GM12878 (cell line): Measurements from ENCODE around the gene C1QL4. TPM values are rescaled to one million over a fixed set of nuclear protein-coding genes. Genes with fewer than 3 reads are reported as not detected.

Experiments used
- ATAC-seq: fragments of 200-7000 bp; cut with Tn5 transposase; 3 replicates; pipeline ENCODE4 v1.9.1; 2020; ENCODE audit warnings: mild to moderate bottlenecking, moderate library complexity
- BruUV-seq: library from RNA; stranded (reverse); fragments of 400-500 nt; replicated peaks from 2 replicates; lab custom pipeline; 2021; lab: Mats Ljungman, UMichigan
- CTCF ChIA-PET: fragments of 300-600 bp; sonication (Branson Sonifier 250); formaldehyde crosslinking; extraction: SDS; loops from one replicate; lab custom pipeline; 2021; ENCODE audit warnings: inconsistent platforms; lab: Yijun Ruan, JAX
- POLR2A ChIA-PET: fragments of 350-600 bp; formaldehyde crosslinking; extraction: SDS; loops from one replicate; lab custom pipeline; 2021; ENCODE audit warnings: inconsistent platforms; lab: Charles Lee
- RAD21 ChIA-PET: fragments of 300-600 bp; sonication (Branson Sonifier 250); formaldehyde crosslinking; loops from one replicate; lab custom pipeline; 2023; ENCODE audit warnings: antibody characterized with exemption; ENCODE audit not compliant: unreplicated experiment; lab: Charles Lee
- SMC1A ChIA-PET: fragments of 300-600 bp; sonication (Branson Sonifier 250); formaldehyde crosslinking; loops from one replicate; lab custom pipeline; 2023; ENCODE audit not compliant: unreplicated experiment, uncharacterized antibody; lab: Charles Lee
- DNase-seq: peaks from one replicate; pipeline ENCODE4 v3.0.0-alpha.2; 2011; ENCODE audit warnings: low read depth, low spot score
- FAIRE-seq: peaks from 3 replicates; lab custom pipeline; 2011; peaks lifted over from hg19 to GRCh38; lab: Jason Lieb, UNC
- H2AFZ ChIP-seq: 2 replicates; pipeline ENCODE4 v1.6.0; 2011; ENCODE audit warnings: low read depth, low read length, control low read depth; ENCODE audit not compliant: control insufficient read depth
- H3K27ac ChIP-seq: 2 replicates; pipeline ENCODE4 v1.5.1; 2011; ENCODE audit warnings: control low read depth; ENCODE audit not compliant: control insufficient read depth, insufficient read depth
- H3K27me3 ChIP-seq, 2 experiments: replicated peaks in 1 of 2; 2 replicates each; pipeline versions ENCODE4 v1.6.0 to v1.6.1; 2011; ENCODE audit warnings: low read length in 1 of 2; ENCODE audit not compliant: control insufficient read depth in 2 of 2, insufficient read depth in 2 of 2
- H3K36me3 ChIP-seq, 2 experiments: 2 replicates each; pipeline ENCODE4 v1.5.1; 2011; ENCODE audit warnings: low read length in 1 of 2; ENCODE audit not compliant: control insufficient read depth in 2 of 2, insufficient read depth in 2 of 2
- H3K4me1 ChIP-seq: 2 replicates; pipeline ENCODE4 v1.6.1; 2011; ENCODE audit warnings: mild to moderate bottlenecking, low read length, moderate library complexity, mixed read lengths; ENCODE audit not compliant: control insufficient read depth, insufficient read depth
- H3K4me2 ChIP-seq: 2 replicates; pipeline ENCODE4 v1.6.0; 2011; ENCODE audit warnings: control low read depth; ENCODE audit not compliant: control insufficient read depth, insufficient read depth
- H3K4me3 ChIP-seq: fragments of 200-600 bp; sonication (generic); 2 replicates; pipeline ENCODE4 v1.5.1; 2016
- H3K79me2 ChIP-seq: 2 replicates; pipeline ENCODE4 v1.6.0; 2011; ENCODE audit warnings: low read length; ENCODE audit not compliant: control insufficient read depth, insufficient read depth
- H3K9ac ChIP-seq: 2 replicates; pipeline ENCODE4 v1.8.0; 2011; ENCODE audit warnings: low read length, control low read depth, mixed read lengths; ENCODE audit not compliant: control insufficient read depth, insufficient read depth
- H3K9me3 ChIP-seq: replicated peaks from 3 replicates; pipeline ENCODE4 v1.5.1; 2011; ENCODE audit warnings: mild to moderate bottlenecking, low read length; ENCODE audit not compliant: control insufficient read depth, insufficient read depth
- H4K20me1 ChIP-seq: 2 replicates; pipeline ENCODE4 v1.6.0; 2011; ENCODE audit not compliant: control insufficient read depth, insufficient read depth
- BHLHE40 ChIP-seq, 2 experiments: fragments of 450-650 bp in 1 of 2; IDR thresholded peaks; 2 replicates each; pipeline ENCODE4 v1.6.1; 2011 to 2017; ENCODE audit warnings: low read depth in 2 of 2, borderline replicate concordance in 1 of 2, improper control_type of control experiment in 1 of 2, low read length in 1 of 2, mild to moderate bottlenecking in 1 of 2
- BMI1 ChIP-seq: fragments of 450-650 bp; IDR thresholded peaks from 2 replicates; pipeline ENCODE4 v1.6.1; 2016; ENCODE audit warnings: mild to moderate bottlenecking, moderate library complexity, borderline replicate concordance
- EGR1 ChIP-seq, 2 experiments: IDR thresholded peaks; 1 replicate in 1 of 2; 2 replicates in 1 of 2; pipeline ENCODE4 v1.6.1; 2011 to 2012; ENCODE audit warnings: low read depth in 2 of 2, low read length in 2 of 2, borderline replicate concordance in 1 of 2, mild to moderate bottlenecking in 1 of 2, moderate library complexity in 1 of 2
- EZH2 ChIP-seq: IDR thresholded peaks from 2 replicates; pipeline ENCODE4 v1.6.1; 2012; ENCODE audit warnings: low read depth, mild to moderate bottlenecking, control low read depth, inconsistent platforms, low read length, borderline replicate concordance; ENCODE audit not compliant: control insufficient read depth
- FOXM1 ChIP-seq: IDR thresholded peaks from 2 replicates; pipeline ENCODE4 v1.6.1; 2012; ENCODE audit warnings: low read depth, mild to moderate bottlenecking, inconsistent platforms, low read length, moderate library complexity
- HDAC2 ChIP-seq: fragments of 200-600 bp; sonication (generic); IDR thresholded peaks from 2 replicates; pipeline ENCODE4 v1.6.1; 2017
- IKZF1 ChIP-seq: fragments of 450-650 bp; conservative IDR thresholded peaks from 2 replicates; pipeline ENCODE4 v1.6.1; 2017; ENCODE audit warnings: antibody characterized with exemption, mild to moderate bottlenecking
- KAT2A ChIP-seq: conservative IDR thresholded peaks from 2 replicates; pipeline ENCODE4 v1.6.1; 2011; ENCODE audit warnings: low read depth, low read length; ENCODE audit not compliant: control insufficient read depth
- KLF5 ChIP-seq: fragments of 450-650 bp; IDR thresholded peaks from 2 replicates; pipeline ENCODE4 v1.6.1; 2014; ENCODE audit warnings: mild to moderate bottlenecking; ENCODE audit not compliant: partially characterized antibody
- NFYB ChIP-seq: IDR thresholded peaks from 2 replicates; pipeline ENCODE4 v1.6.1; 2011; ENCODE audit warnings: low read depth, mild to moderate bottlenecking, low read length, improper control_type of control experiment, moderate library complexity; ENCODE audit not compliant: insufficient read depth
- SMAD5 ChIP-seq: IDR thresholded peaks from 2 replicates; pipeline ENCODE4 v1.6.1; 2016; ENCODE audit warnings: antibody characterized with exemption, low read depth
- STAT1 ChIP-seq: fragments of 450-650 bp; conservative IDR thresholded peaks from 2 replicates; pipeline ENCODE4 v1.6.1; 2014; ENCODE audit warnings: antibody characterized with exemption, mild to moderate bottlenecking
- TCF3 ChIP-seq: IDR thresholded peaks from 2 replicates; pipeline ENCODE4 v1.6.1; 2012; ENCODE audit warnings: low read depth, mild to moderate bottlenecking, low read length, borderline replicate concordance; ENCODE audit not compliant: insufficient read depth
- WRNIP1 ChIP-seq: IDR thresholded peaks from 2 replicates; pipeline ENCODE4 v1.6.1; 2011; ENCODE audit warnings: low read depth, low read length, improper control_type of control experiment, borderline replicate concordance
- WGBS: methylation state at CpG from one replicate; pipeline ENCODE4 v1.1.6; 2016; ENCODE audit warnings: low lambda C conversion rate; ENCODE audit not compliant: insufficient replicate concordance, insufficient coverage; ENCODE audit errors: missing lambda C conversion rate; 5-methylcytosine and 5-hydroxymethylcytosine counted together
- in situ Hi-C: fragments of 300-500 bp; cut with MboI; formaldehyde crosslinking; loops from 9 replicates; pipeline ENCODE4 v1.14.3; 2018; ENCODE audit warnings: mixed read lengths
- intact Hi-C: fragments of 100-400 bp; cut with micrococcal nuclease; formaldehyde crosslinking; loops from one replicate; pipeline ENCODE4 v1.14.2; 2022; ENCODE audit not compliant: unreplicated experiment
- polyA plus RNA-seq, 11 experiments: library from polyadenylated mRNA; depleted of rRNA in 4 of 11; unstranded in 6 of 11; stranded (reverse) in 5 of 11; fragments of >200 nt; fragmentation: Nextera tagmentation in 4 of 11; fragmentation: Illumina TruSeq in 1 of 11; extraction: Ambion mirVana in 4 of 11; extraction: Trizol in 1 of 11; gene quantifications; 1 replicate in 1 of 11; 2 replicates in 10 of 11; pipeline versions ENCODE4 v1.2.1 to v1.2.3, GENCODE V29; 2011 to 2016; ENCODE audit warnings: inconsistent platforms in 2 of 11, missing spikeins in 2 of 11, low read depth in 1 of 11
- total RNA-seq, 4 experiments: library from RNA; depleted of rRNA in 3 of 4; stranded (reverse); fragments of >200 nt in 3 of 4; fragmentation: Illumina TruSeq in 1 of 4; extraction: Trizol in 1 of 4; gene quantifications; 2 replicates each; pipeline versions ENCODE4 v1.2.1 to v1.2.3, GENCODE V29; 2013 to 2021
- TF ChIP-seq, protein P1 (sequence below): fragments of 450-650 bp; conservative IDR thresholded peaks from 2 replicates; pipeline ENCODE4 v1.6.1; 2017; ENCODE audit warnings: mild to moderate bottlenecking, moderate library complexity
- TF ChIP-seq, protein P2 (sequence below): fragments of 150-350 bp; IDR thresholded peaks from 2 replicates; pipeline ENCODE4 v1.6.1; 2014; ENCODE audit warnings: mild to moderate bottlenecking, low read depth, low read length
- TF ChIP-seq, protein P3 (sequence below): fragments of 450-650 bp; formaldehyde crosslinking; IDR thresholded peaks from 2 replicates; pipeline ENCODE4 v1.5.0; 2022; ENCODE audit warnings: mild to moderate bottlenecking, missing genetic modification characterization

Gene C1QL4
- total and polyA plus RNA-seq, 10 of the 15 experiments (the other 5 are each of a cell fraction or from before 2014, with no cell fraction given): 0.05 TPM; not detected in 9

DNA sequence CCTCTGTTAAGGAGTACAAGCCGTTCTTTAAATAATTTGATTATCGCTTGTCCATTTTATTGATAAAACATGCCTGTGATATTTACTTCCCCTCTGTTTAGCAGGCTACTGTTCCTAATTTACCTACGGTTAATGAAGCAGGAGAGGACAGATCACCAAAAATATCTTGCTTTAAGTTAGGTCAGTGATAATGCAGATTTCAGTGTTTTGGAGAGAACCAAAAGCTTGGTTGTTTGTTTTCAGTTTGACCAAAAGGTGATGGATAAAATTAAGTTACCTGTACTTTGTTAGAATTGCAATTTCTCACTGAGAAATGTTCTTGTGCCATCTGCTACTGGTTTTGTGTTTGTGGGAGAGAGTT, 31.2 kb upstream of the C1QL4 start:
- H3K36me3 ChIP-seq: peaks cover 0 to 5% of the 10 kb centered on the region in 2 experiments; a peak in 1 of 4 replicates
- H3K27me3 ChIP-seq: no peaks in the 10 kb centered on the region
- H2AFZ ChIP-seq: no peak overlapping the region; the same call in 1 of the 2 replicates
- peaks cover 16% of the 10 kb centered on the region for H3K4me1 ChIP-seq
- BruUV-seq: no TSS peak
- WGBS: 0% methylated on average over 3 of the region's 3 CpGs
- intact Hi-C loops: loop anchor here (5.0 kb wide), 1 partner anchor 339 kb away; the partner anchor contains the start of gene FMNL3
- peaks cover 72% of the 10 kb centered on the region for H3K79me2 ChIP-seq
- in situ Hi-C loops: no loop called here
- peak overlapping the region; percentile 97 for H3K27ac ChIP-seq
- ChIA-PET RAD21 (interaction anchor here (0.6 to 5.5 kb wide), 6 partner anchors 9 to 337 kb away, joined by 3 to 33 read pairs (median 17); no protein-coding TSS in a partner anchor), POLR2A (interaction anchor here (0.6 to 3.3 kb wide), 8 partner anchors 9 to 1263 kb away, joined by 3 to 30 read pairs (median 4); no protein-coding TSS in a partner anchor), CTCF (interaction anchor here (0.7 to 18.7 kb wide), 7 partner anchors 9 to 257 kb away, joined by 3 to 712 read pairs (median 3); no protein-coding TSS in a partner anchor), SMC1A (interaction anchor here (0.7 to 25.7 kb wide), 7 partner anchors 10 to 250 kb away, joined by 3 to 740 read pairs (median 12); no protein-coding TSS in a partner anchor)
- DNase-seq: no peak
- H4K20me1 ChIP-seq: no peaks in the 10 kb centered on the region
- ATAC-seq: no peak
- no peaks in the 10 kb centered on the region for H3K9me3 ChIP-seq
- peak overlapping the region; percentile 97 for H3K9ac ChIP-seq
- H3K4me3 ChIP-seq: peak overlapping the region; percentile 89
- H3K4me2 ChIP-seq: peak overlapping the region; percentile 97
- no peak for FAIRE-seq
- TF ChIP-seq STAT1 (no peak), TCF3 (no peak), EZH2 (no peak), BMI1 (no peak), BHLHE40 (IDR thresholded peaks at IDR 0.05; ENCODE audit: borderline replicate concordance in 1 of 2, low read depth in 2 of 2, low read length in 1 of 2) (no peak), KLF5 (no peak), EGR1 (IDR thresholded peaks at IDR 0.05; ENCODE audit: borderline replicate concordance in 1 of 2, low read depth in 2 of 2, low read length in 2 of 2) (no peak), SMAD5 (no peak), WRNIP1 (no peak), NFYB (no peak), HDAC2 (no peak), FOXM1 (no peak), IKZF1 (no peak), KAT2A (no peak)
- TF ChIP-seq, protein P1, sequence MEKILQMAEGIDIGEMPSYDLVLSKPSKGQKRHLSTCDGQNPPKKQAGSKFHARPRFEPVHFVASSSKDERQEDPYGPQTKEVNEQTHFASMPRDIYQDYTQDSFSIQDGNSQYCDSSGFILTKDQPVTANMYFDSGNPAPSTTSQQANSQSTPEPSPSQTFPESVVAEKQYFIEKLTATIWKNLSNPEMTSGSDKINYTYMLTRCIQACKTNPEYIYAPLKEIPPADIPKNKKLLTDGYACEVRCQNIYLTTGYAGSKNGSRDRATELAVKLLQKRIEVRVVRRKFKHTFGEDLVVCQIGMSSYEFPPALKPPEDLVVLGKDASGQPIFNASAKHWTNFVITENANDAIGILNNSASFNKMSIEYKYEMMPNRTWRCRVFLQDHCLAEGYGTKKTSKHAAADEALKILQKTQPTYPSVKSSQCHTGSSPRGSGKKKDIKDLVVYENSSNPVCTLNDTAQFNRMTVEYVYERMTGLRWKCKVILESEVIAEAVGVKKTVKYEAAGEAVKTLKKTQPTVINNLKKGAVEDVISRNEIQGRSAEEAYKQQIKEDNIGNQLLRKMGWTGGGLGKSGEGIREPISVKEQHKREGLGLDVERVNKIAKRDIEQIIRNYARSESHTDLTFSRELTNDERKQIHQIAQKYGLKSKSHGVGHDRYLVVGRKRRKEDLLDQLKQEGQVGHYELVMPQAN: no peak
- TF ChIP-seq, protein P2, sequence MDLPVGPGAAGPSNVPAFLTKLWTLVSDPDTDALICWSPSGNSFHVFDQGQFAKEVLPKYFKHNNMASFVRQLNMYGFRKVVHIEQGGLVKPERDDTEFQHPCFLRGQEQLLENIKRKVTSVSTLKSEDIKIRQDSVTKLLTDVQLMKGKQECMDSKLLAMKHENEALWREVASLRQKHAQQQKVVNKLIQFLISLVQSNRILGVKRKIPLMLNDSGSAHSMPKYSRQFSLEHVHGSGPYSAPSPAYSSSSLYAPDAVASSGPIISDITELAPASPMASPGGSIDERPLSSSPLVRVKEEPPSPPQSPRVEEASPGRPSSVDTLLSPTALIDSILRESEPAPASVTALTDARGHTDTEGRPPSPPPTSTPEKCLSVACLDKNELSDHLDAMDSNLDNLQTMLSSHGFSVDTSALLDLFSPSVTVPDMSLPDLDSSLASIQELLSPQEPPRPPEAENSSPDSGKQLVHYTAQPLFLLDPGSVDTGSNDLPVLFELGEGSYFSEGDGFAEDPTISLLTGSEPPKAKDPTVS: no peak
- TF ChIP-seq, protein P3, sequence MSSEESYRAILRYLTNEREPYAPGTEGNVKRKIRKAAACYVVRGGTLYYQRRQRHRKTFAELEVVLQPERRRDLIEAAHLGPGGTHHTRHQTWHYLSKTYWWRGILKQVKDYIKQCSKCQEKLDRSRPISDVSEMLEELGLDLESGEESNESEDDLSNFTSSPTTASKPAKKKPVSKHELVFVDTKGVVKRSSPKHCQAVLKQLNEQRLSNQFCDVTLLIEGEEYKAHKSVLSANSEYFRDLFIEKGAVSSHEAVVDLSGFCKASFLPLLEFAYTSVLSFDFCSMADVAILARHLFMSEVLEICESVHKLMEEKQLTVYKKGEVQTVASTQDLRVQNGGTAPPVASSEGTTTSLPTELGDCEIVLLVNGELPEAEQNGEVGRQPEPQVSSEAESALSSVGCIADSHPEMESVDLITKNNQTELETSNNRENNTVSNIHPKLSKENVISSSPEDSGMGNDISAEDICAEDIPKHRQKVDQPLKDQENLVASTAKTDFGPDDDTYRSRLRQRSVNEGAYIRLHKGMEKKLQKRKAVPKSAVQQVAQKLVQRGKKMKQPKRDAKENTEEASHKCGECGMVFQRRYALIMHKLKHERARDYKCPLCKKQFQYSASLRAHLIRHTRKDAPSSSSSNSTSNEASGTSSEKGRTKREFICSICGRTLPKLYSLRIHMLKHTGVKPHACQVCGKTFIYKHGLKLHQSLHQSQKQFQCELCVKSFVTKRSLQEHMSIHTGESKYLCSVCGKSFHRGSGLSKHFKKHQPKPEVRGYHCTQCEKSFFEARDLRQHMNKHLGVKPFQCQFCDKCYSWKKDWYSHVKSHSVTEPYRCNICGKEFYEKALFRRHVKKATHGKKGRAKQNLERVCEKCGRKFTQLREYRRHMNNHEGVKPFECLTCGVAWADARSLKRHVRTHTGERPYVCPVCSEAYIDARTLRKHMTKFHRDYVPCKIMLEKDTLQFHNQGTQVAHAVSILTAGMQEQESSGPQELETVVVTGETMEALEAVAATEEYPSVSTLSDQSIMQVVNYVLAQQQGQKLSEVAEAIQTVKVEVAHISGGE: no peak
